ENCODE data around the gene DIS3L2.
"Not testable (repeated sequence)": the region's sequence is repeated elsewhere in the genome, so short reads cannot be mapped to it uniquely, and the experiment has no call there.

The DIS3L2 gene

GRCh38 chr2:232132181-232132580 is 170.7 kb downstream of the DIS3L2 start:
- FAIRE-seq = no peak

DNA sequence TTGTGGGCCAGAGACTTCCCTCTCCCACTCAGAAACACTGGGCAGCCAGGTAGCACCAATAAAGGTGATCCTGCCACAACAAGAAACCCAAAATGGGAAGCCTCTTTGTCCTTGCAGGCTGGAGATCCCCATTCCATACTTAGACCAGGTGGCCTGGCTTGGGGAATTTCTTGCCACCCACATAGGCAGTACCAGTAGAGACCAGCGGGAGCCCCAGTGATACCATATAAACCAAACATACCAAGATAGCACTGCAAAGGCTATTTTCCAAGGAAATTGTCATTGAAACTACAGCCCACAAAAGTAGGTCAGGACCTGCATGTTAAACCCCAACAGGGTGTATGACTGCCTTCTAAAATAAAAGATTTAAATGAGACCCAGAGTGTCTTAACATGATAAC is 171.6 kb downstream of the DIS3L2 start:
- no peak for FAIRE-seq

DNA sequence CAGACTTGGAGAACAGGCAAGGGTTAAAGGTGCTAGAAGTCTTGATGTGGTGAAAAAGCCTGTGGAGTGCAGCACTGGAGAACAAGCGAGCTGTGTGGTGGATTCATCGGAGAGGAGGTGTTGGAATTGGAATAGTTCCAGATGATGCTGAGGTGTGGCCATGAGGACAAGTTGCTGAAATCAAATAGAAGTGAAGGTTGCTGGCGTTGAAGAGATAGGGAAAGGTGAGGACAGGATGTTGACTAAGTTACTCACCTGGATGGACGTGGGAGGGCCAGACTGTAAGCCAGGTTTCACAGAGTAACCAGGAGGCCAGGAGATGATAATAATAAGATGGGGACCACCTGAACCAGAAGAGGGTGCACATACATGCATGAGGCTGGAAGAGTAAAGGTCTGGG is 173.4 kb downstream of the DIS3L2 start:
- no peak for FAIRE-seq

GRCh38 chr2:232137356-232138147 is 176.0 kb downstream of the DIS3L2 start:
- no peak for FAIRE-seq

DNA sequence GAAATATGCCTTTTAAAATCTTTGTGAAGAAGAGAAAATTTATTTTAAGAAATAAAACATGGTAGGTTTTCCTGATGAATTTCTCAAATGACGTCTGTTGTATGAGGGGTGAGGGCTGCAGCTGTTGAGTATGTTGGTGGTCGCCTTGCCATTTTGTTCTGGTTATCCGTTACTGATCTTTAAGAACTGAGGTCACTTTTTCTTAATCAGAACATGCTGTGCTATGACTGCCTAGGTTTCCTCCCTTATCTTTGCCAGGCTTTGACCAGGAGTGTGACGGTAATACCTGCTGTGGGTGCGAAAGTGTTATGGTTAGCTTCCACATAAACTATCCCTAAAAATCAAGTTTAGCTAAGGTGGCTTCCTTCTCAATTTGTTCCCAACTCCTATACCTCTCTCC is 176.9 kb downstream of the DIS3L2 start:
- FAIRE-seq = no peak

GRCh38 chr2:232139171-232139594 is 177.7 kb downstream of the DIS3L2 start:
- FAIRE-seq = no peak

DNA sequence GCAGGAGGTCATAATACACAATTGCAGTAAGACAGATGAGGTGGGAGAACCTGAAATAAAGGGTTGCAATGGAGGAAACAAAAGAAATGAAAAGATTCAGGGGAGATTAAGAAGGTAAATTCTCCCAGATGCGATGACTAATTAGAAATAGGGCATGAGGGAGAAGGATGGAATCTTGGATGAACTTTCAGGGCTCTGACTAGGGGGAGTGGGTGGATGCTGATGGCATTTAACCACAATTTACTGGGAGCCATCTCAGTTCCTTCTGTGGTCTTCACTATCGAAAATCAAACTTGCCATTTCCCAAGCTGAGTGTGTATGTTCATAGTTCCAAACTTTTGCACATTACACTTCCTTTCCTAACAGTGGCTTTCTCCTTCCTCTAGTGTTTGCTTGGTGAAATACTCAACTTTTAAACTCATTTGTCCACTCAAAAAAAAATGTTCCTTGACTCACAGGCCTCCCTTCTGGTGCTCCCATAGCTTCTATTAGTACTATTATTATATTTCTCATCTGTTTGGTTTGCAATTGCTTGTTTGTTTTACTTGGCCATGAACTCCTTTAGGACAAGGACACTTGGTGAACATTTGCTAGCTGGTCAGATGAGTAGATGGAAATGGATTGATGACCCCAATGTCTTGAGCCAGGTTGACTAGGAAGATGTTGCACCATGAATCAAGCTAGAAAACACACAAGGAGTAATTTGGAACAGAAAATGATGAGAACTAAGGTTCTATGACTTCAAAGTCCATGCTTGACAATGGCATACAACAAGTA is 178.5 kb downstream of the DIS3L2 start:
- no peak for FAIRE-seq

DNA sequence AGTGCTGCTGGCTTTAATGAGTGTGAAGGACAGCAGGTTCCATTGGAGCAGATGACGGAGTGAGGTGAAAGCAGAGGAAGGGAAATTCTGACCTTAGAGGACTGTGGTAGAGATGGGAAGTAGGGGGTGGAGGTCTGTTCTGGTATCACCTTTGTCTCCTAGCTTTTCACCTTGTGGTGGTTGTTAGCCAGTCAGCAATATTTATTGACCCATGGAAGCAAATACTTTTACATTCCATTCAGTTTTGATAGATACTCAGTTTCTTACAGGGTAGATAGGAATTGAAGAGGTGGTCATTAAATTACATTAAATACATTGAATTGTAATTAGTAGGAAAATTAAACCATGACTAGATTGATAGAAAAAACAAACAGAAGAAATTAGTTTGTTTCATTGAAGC is 180.1 kb downstream of the DIS3L2 start:
- FAIRE-seq = no peak

GRCh38 chr2:232142049-232142448 is 180.5 kb downstream of the DIS3L2 start:
- FAIRE-seq = peak; percentile 92

GRCh38 chr2:232142502-232142901 is 181.0 kb downstream of the DIS3L2 start:
- no peak for FAIRE-seq

GRCh38 chr2:232146294-232146693 is 184.8 kb downstream of the DIS3L2 start:
- FAIRE-seq = no peak

DNA sequence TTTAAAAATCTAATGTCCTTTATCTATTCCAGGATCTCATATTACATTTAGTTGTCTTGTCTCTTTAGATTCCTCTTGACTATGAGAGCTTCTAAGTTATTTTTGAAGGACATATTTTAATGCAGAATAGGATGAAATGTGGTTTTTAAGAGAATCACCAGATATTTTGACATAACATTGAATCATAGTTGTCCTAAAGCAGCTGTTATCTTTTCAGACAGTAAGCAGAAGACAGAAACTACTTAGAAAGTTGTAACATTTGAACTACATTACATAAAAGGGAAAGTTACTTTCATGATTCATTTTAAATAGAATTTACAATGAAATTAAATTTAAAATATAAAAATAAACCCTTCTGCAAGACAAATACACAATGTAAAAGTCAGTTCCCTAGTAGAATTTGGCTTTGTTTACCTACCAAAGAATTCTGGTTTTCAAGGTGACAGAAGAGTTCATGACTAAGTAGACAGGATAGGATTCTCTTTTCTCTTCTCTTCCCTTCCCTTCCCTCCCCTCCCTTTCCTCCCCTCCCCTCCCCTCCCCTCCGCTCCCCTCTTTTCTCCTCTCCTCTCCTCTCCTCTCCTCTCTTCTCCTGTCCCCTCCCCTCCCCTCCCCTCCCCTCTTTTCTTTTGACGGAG is 186.0 kb downstream of the DIS3L2 start:
- FAIRE-seq = no peak

- FAIRE-seq = no peak
These were observed 200.7 kb downstream of the DIS3L2 start for GRCh38 chr2:232162187-232162586.

DNA sequence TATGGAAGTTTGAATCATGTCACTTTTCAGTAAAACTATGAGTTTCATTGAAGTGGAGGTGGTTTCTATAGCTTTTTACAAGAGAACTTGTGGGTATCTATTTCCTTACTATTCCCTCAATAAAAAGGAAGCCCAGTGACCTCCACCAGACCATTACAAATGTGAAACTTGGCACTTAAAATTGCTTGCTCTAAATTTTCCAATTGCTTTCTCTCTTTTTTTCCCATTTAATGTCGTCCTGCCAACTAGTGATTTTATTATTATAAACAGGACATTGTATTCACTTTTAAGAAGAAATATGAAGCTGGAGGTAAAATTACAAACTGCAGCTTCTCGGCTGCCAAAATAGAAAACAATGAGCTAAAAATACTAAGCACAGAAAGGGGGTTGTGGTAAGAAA is 208.9 kb downstream of the DIS3L2 start:
- no peak for FAIRE-seq

DNA sequence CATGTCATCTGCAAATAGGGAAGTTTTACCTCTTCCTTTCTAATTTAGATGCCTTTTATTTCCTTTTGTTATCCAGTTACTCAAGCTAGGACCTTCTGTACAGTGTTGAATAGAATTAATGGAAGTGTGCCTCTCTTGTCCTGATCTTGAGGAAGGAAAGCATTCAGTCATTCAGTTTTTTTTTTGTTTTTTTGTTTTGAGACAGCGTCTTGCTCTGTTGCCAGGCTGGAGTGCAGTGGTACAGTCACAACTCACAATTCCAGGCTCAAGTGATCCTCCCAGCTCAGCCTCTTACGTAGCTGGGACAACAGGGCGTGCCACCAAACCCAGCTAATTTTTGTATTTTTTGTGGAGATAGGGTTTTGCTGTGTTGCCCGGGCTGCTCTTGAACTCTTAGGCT is 213.1 kb downstream of the DIS3L2 start:
- FAIRE-seq = no peak

DNA sequence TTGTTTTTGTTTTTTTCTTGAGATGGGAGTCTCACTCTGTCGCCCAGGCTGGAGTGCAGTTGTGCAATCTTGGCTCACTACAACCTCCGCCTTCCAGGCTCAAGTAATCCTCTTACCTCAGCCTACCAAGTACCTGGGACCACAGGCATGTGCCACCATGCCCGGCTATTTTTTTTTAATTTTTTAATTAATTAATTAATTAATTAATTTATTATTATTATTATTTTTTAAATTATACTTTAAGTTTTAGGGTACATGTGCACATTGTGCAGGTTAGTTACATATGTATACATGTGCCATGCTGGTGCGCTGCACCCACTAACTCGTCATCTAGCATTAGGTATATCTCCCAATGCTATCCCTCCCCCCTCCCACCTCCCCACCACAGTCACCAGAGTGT is 215.1 kb downstream of the DIS3L2 start:
- not testable (repeated sequence) for FAIRE-seq

DNA sequence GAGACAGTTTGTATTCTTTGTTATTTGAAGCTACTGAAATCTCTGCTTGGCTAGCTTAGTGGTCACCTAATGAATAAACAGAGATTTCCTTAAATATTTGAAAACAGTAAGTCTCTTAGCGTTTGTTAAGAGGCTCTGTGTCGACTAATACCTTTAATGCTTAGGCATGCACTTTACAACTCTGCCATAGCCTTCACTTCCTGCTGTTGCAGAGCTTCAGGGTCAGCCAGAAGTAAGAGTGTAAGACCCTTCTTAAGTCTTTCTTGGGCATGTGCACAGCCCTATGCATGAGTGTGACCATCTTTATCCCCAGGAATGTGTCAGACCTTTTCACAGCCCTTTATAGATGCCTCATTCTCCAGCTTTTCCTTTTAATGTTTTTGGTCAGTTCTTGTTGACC is 221.8 kb downstream of the DIS3L2 start:
- FAIRE-seq = no peak

DNA sequence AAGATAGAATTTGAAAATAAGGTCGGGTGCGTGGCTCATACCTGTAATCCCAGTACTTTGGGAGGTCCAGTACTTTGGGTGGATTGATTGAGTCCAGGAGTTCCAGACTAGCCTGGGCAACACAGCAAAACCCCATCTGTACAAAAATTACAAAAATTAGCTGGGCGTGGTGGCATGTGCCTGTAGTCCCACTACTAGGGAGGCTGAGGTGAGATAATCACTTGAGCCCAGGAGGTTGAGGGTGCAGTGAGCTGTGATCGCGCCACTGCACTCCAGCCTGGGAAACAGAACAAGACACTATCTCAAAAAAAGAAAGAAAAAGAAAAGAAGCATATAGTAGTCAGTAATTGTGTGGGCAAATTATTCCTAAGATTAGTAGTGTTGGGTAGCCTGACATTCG is 222.8 kb downstream of the DIS3L2 start:
- no peak for FAIRE-seq

- no peak for FAIRE-seq
These were observed 229.3 kb downstream of the DIS3L2 start for GRCh38 chr2:232190796-232191195.

DNA sequence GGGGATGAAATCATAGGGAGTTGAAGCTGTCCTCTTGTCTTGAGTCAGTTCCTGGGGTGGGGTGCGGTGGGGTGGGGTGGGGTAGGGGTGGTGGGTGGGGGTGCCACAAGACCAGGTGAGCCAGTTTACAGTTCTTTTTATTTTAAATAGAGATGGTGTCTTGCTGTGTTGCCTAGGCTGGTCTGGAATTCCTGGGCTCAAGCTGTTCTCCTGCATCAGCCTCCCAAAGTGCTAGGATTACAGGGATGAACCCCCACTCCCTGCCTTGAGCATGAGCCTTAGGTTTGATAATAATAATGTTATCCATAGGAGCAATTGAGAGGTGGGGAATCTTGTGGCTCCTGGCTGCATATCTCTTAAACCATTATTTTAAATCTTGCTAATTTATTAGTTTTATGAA is 234.0 kb downstream of the DIS3L2 start:
- FAIRE-seq = no peak

GRCh38 chr2:232196802-232197201 is 235.3 kb downstream of the DIS3L2 start:
- no peak for FAIRE-seq

DNA sequence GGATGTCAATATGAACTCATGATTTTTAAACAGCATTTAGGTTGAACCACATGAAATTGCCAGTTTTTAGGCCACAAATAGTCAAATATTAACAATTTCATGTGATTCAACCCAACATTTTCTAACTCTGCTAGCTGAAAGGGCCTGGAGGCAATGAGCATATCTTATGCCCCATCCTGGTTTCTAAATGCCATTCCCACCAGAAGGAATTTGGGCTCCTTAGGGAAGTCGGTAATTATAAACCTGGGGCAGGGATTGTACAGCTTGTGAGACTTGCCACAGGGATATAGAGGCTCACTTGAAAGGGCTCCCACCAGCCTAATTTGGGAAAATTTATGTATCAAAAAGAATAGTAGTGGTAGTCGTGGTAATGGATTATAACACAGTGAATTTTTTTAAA is 238.7 kb downstream of the DIS3L2 start:
- no peak for FAIRE-seq

DNA sequence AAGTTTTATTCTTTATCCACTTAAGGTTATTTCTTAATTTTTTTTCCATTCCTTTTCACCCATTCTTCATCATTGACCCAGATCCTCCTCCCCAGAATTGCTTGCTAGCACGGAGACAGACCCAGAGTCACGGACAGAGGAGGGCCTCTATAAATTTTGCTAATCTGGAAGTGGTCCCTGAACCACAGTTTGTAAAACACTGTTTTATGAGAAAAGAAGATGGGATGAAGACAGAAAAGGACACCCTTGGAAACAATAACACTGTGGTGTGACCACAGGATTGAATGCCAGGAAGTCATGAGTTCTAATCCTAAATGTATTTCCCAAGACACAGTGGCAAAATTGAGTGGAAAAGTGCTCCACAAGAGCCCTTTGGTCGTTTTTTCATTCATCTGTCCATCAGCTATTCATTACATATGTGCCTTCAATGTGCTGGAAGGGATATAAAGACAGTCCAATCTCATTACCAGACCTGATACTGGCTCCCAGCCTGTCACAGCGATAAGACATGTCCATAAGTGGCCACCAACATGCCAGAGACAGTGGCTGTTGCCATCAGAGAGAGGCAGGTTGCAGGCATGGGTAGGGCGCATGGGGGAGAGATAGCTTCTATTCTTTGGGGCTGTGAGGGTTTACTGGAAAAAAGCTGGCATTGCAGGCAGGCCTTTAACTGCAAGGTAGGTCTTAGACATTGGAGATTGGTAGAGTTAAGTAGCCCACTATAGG is 241.8 kb downstream of the DIS3L2 start:
- no peak for FAIRE-seq
